HepG2 (cell line): ENCODE results near the gene PLSCR1. TPM values are rescaled to one million over a fixed set of nuclear protein-coding genes. Genes with fewer than 3 reads are reported as not detected.

Experiments
- BRD4 ChIP-seq: sonication (generic); formaldehyde crosslinking; IDR thresholded peaks from 2 replicates; pipeline ENCODE4 v1.4.0; 2020; ENCODE audit warnings: missing genetic modification reagents
- CBFB ChIP-seq: sonication (generic); formaldehyde crosslinking; IDR thresholded peaks from 2 replicates; pipeline ENCODE4 v1.4.0; 2020; ENCODE audit warnings: missing genetic modification reagents
- DZIP1 ChIP-seq: sonication (generic); formaldehyde crosslinking; IDR thresholded peaks from 2 replicates; pipeline ENCODE4 v1.5.0; 2020; ENCODE audit warnings: mild to moderate bottlenecking, missing genetic modification reagents
- EHMT2 ChIP-seq: fragments of 200-600 bp; sonication (generic); IDR thresholded peaks from 2 replicates; pipeline ENCODE4 v1.7.0; 2017; ENCODE audit warnings: antibody characterized with exemption, low read depth, low read length, borderline replicate concordance
- FOXM1 ChIP-seq: sonication (generic); formaldehyde crosslinking; IDR thresholded peaks from 2 replicates; pipeline ENCODE4 v1.5.0; 2020; ENCODE audit warnings: missing genetic modification reagents
- HIVEP1 ChIP-seq: sonication (generic); formaldehyde crosslinking; IDR thresholded peaks from 2 replicates; pipeline ENCODE4 v1.4.0; 2020; ENCODE audit warnings: mild to moderate bottlenecking, missing genetic modification reagents
- KLF9 ChIP-seq: IDR thresholded peaks from 2 replicates; pipeline ENCODE4 v1.6.1; 2016; ENCODE audit warnings: low read depth
- MIXL1 ChIP-seq: IDR thresholded peaks from 2 replicates; pipeline ENCODE4 v1.6.1; 2016
- MZF1 ChIP-seq: sonication (generic); formaldehyde crosslinking; IDR thresholded peaks from 2 replicates; pipeline ENCODE4 v1.8.1; 2023; ENCODE audit warnings: mild to moderate bottlenecking, missing genetic modification reagents, borderline replicate concordance
- NFYB ChIP-seq: sonication (generic); formaldehyde crosslinking; IDR thresholded peaks from 2 replicates; pipeline ENCODE4 v1.4.0; 2020; ENCODE audit warnings: missing genetic modification reagents
- PHF8 ChIP-seq: sonication (generic); formaldehyde crosslinking; IDR thresholded peaks from 2 replicates; pipeline ENCODE4 v1.5.0; 2020; ENCODE audit warnings: missing genetic modification reagents
- RFX1 ChIP-seq: fragments of 450-650 bp; IDR thresholded peaks from 2 replicates; pipeline ENCODE4 v1.6.1; 2017
- RXRA ChIP-seq: sonication (generic); formaldehyde crosslinking; IDR thresholded peaks from 2 replicates; pipeline ENCODE4 v1.5.1; 2020; ENCODE audit warnings: missing genetic modification reagents
- SAFB2 ChIP-seq: sonication (generic); formaldehyde crosslinking; IDR thresholded peaks from 2 replicates; pipeline ENCODE4 v1.5.1; 2020; ENCODE audit warnings: missing genetic modification reagents, low read depth, mild to moderate bottlenecking, borderline replicate concordance
- TOE1 ChIP-seq: sonication (generic); formaldehyde crosslinking; IDR thresholded peaks from 2 replicates; pipeline ENCODE4 v1.4.0; 2020; ENCODE audit warnings: mild to moderate bottlenecking, missing genetic modification reagents
- U2AF1 ChIP-seq: fragments of 200-400 bp; formaldehyde crosslinking; optimal IDR thresholded peaks from 2 replicates; pipeline ENCODE3; 2017; ENCODE audit warnings: mild to moderate bottlenecking, low read depth, low read length
- ZNF317 ChIP-seq: sonication (generic); formaldehyde crosslinking; IDR thresholded peaks from 2 replicates; pipeline ENCODE4 v1.5.0; 2020; ENCODE audit warnings: mild to moderate bottlenecking, missing genetic modification reagents
- ZNF335 ChIP-seq: sonication (generic); formaldehyde crosslinking; IDR thresholded peaks from 2 replicates; pipeline ENCODE4 v1.4.0; 2020; ENCODE audit warnings: missing genetic modification reagents
- ZNF513 ChIP-seq: sonication (generic); formaldehyde crosslinking; conservative IDR thresholded peaks from 2 replicates; pipeline ENCODE4 v1.5.0; 2020; ENCODE audit warnings: missing genetic modification reagents
- ZNF563 ChIP-seq: sonication (generic); formaldehyde crosslinking; IDR thresholded peaks from 2 replicates; pipeline ENCODE4 v1.8.0; 2022; ENCODE audit warnings: mild to moderate bottlenecking, moderate library complexity, missing genetic modification reagents
- ZNF792 ChIP-seq: IDR thresholded peaks from 2 replicates; pipeline ENCODE4 v1.6.1; 2016
- polyA plus RNA-seq, 8 experiments: library from polyadenylated mRNA; depleted of rRNA in 3 of 8; stranded (reverse) in 7 of 8; unstranded in 1 of 8; fragments of >200 nt; fragmentation: Illumina TruSeq in 4 of 8; extraction: Trizol in 4 of 8; gene quantifications; 2 replicates each; pipeline versions ENCODE4 v1.2.1 to v1.2.3, GENCODE V29; 2011 to 2016; ENCODE audit warnings: low read depth in 4 of 8, missing spikeins in 1 of 8, mixed read lengths in 1 of 8; ENCODE audit not compliant: insufficient read depth in 1 of 8
- total RNA-seq, 5 experiments: library from RNA; depleted of rRNA; stranded (reverse); fragments of >200 nt; fragmentation: Illumina TruSeq; extraction: Trizol; gene quantifications; 2 replicates each; pipeline ENCODE4 v1.2.3, GENCODE V29; 2016; ENCODE audit warnings: low read depth in 1 of 5
- TF ChIP-seq, protein P1 (sequence below): sonication (generic); formaldehyde crosslinking; IDR thresholded peaks from 2 replicates; pipeline ENCODE4 v1.5.1; 2020; ENCODE audit warnings: mild to moderate bottlenecking, moderate library complexity, missing genetic modification reagents
- TF ChIP-seq, protein P2 (sequence below): sonication (generic); formaldehyde crosslinking; IDR thresholded peaks from 2 replicates; pipeline ENCODE4 v1.4.0; 2020; ENCODE audit warnings: missing genetic modification reagents
- TF ChIP-seq, protein P3 (sequence below): sonication (generic); formaldehyde crosslinking; IDR thresholded peaks from 2 replicates; pipeline ENCODE4 v1.8.0; 2022; ENCODE audit warnings: mild to moderate bottlenecking, missing genetic modification reagents, moderate library complexity

PLSCR1 gene
- total and polyA plus RNA-seq, 2 of the 13 experiments (the other 11 are each of a cell fraction or from before 2014, with no cell fraction given) = 33.8 to 34.1 TPM

- TF ChIP-seq, protein P1, sequence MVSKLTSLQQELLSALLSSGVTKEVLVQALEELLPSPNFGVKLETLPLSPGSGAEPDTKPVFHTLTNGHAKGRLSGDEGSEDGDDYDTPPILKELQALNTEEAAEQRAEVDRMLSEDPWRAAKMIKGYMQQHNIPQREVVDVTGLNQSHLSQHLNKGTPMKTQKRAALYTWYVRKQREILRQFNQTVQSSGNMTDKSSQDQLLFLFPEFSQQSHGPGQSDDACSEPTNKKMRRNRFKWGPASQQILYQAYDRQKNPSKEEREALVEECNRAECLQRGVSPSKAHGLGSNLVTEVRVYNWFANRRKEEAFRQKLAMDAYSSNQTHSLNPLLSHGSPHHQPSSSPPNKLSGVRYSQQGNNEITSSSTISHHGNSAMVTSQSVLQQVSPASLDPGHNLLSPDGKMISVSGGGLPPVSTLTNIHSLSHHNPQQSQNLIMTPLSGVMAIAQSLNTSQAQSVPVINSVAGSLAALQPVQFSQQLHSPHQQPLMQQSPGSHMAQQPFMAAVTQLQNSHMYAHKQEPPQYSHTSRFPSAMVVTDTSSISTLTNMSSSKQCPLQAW = peak; percentile 33; the same call in 1 of the 2 replicates
- TF ChIP-seq MIXL1 (CRISPR knock-in tag) = no peak
- no peak; the same call in 1 of the 2 replicates for TF ChIP-seq RXRA (CRISPR knock-in tag)
- no peak for TF ChIP-seq MZF1 (CRISPR knock-in tag)
- TF ChIP-seq ZNF792 (CRISPR knock-in tag) = no peak
- TF ChIP-seq NFYB (CRISPR knock-in tag) = no peak
- TF ChIP-seq ZNF317 (CRISPR knock-in tag) = no peak; the same call in 1 of the 2 replicates
- no peak for TF ChIP-seq ZNF513 (CRISPR knock-in tag)
- TF ChIP-seq ZNF335 (CRISPR knock-in tag) = no peak
- peak; percentile 76; the same call in 1 of the 2 replicates for TF ChIP-seq BRD4
- TF ChIP-seq RFX1 = no peak
- TF ChIP-seq HIVEP1 = peak; percentile 68
- 0 out of 2 replicates have a peak, but pooled peaks have one; percentile 75 for TF ChIP-seq DZIP1 (CRISPR knock-in tag)
- TF ChIP-seq ZNF563 (CRISPR knock-in tag) = peak; percentile 73; the same call in 1 of the 2 replicates
- peak; percentile 48; the same call in 1 of the 2 replicates for TF ChIP-seq KLF9
- TF ChIP-seq TOE1 (CRISPR knock-in tag) = 0 out of 2 replicates have a peak, but pooled peaks have one; percentile 31
- TF ChIP-seq SAFB2 (CRISPR knock-in tag) = no peak; the same call in 1 of the 2 replicates
- no peak for TF ChIP-seq U2AF1
- no peak for TF ChIP-seq FOXM1 (CRISPR knock-in tag)
- peak; percentile 91 for TF ChIP-seq PHF8
- TF ChIP-seq, protein P2, sequence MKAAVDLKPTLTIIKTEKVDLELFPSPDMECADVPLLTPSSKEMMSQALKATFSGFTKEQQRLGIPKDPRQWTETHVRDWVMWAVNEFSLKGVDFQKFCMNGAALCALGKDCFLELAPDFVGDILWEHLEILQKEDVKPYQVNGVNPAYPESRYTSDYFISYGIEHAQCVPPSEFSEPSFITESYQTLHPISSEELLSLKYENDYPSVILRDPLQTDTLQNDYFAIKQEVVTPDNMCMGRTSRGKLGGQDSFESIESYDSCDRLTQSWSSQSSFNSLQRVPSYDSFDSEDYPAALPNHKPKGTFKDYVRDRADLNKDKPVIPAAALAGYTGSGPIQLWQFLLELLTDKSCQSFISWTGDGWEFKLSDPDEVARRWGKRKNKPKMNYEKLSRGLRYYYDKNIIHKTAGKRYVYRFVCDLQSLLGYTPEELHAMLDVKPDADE = no peak
- no peak for TF ChIP-seq EHMT2
- TF ChIP-seq CBFB (CRISPR knock-in tag) = no peak
- TF ChIP-seq, protein P3, sequence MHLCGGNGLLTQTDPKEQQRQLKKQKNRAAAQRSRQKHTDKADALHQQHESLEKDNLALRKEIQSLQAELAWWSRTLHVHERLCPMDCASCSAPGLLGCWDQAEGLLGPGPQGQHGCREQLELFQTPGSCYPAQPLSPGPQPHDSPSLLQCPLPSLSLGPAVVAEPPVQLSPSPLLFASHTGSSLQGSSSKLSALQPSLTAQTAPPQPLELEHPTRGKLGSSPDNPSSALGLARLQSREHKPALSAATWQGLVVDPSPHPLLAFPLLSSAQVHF (CRISPR knock-in tag) = no peak
Measured at GRCh38 chr3:146544002-146544928, at the start of gene PLSCR1 (continued).
